ENCODE measurements around the gene RAB10.
"Not testable (repeated sequence)": the region's sequence is repeated elsewhere in the genome, so short reads cannot be mapped to it uniquely, and the experiment has no call there.

The RAB10 gene

DNA sequence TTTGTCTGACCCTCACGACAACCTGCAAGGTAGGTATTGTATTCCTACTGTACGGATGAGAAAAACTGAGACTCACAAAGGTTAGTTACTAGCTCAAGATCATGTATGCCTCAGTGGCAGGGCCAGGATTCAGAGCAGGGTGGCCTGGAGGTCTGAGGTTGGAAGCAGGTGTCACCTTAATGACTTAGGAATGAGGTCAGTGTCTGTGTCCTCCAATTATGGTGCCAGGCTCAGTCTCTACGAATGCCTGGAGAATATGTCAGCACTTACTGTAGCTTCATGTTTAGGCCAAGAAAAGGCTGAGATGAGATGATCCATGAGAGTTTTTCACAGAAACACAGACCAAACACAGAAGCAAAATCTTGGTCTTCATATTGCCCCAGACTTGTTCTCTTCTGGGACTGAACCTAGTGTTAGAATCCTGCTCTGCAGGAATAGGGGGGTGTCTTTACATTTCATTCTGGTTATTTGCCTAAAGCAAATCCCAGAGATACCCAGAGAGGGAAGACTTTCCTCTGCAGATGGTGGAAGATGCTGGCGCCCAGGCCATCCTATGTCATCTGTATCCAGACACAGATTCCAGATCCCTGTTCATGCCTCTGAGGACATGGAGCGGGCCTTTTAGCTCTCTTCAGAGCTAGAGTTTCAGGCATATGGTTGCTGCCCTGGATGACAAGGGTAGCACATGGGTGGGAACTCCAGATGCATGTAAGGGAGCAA lies 16.3 kb upstream of the RAB10 start:
- Histone ChIP-seq H3K36me3 (replicated peaks) (no peaks in the 10 kb centered on the region), H3K27me3 (replicated peaks) (no peaks in the 10 kb centered on the region), H3K27ac (peak overlapping the region; percentile 42), H3K4me3 (ENCODE audit: low read depth, low read length) (no peak overlapping the region)
- DNase-seq, result no peak
- in situ Hi-C loops (cut with HindIII; ENCODE audit: low pct_ligation_motif_present, low sequenced_read_pairs), result no loop called here
- TF ChIP-seq, protein P1, sequence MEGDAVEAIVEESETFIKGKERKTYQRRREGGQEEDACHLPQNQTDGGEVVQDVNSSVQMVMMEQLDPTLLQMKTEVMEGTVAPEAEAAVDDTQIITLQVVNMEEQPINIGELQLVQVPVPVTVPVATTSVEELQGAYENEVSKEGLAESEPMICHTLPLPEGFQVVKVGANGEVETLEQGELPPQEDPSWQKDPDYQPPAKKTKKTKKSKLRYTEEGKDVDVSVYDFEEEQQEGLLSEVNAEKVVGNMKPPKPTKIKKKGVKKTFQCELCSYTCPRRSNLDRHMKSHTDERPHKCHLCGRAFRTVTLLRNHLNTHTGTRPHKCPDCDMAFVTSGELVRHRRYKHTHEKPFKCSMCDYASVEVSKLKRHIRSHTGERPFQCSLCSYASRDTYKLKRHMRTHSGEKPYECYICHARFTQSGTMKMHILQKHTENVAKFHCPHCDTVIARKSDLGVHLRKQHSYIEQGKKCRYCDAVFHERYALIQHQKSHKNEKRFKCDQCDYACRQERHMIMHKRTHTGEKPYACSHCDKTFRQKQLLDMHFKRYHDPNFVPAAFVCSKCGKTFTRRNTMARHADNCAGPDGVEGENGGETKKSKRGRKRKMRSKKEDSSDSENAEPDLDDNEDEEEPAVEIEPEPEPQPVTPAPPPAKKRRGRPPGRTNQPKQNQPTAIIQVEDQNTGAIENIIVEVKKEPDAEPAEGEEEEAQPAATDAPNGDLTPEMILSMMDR (IDR thresholded peaks at IDR 0.05; ENCODE audit: low read depth, low read length, missing control alignments), result no peak

DNA sequence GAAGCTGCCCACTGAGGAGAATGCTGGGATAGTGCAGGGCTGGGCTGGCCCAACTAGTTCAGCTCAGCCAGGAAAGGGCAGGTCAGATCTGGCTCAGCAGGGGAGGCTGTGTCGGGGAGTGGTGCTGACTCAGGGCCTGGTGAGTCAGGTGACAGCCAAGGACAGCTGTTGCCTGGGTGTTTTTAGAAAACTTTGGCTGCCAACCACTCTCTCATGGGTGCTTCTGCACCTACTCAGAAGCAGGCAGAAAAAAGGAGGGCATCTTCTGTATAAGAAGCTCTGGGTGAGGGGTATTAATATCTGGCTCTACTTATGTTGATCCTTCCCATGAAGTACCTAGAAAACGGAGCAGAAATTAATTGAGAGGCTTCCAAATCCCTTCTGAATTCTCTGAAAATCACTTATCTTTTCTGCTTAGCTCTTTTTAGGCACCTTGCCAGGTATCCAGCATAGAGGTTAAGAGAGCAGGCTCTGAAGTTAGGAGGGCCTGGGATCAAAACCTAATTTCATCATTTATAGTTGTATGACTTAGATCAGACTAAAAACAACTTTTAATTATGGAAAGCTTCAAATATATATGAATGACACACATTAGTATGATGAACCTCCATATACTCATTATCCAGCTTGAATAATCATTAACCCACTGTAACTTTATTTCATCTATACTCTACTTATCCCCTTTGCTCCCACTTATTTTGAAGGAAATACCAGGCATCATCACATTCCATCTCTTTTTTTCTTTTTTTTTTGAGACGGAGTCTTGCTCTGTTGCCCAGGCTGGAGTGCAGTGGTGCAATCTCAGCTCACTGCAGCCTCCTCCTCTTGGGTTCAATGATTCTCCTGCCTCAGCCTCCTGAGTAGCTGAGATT lies 15.5 kb upstream of the RAB10 start:
- Histone ChIP-seq H3K27ac (peak overlapping the region; percentile 42), H3K36me3 (replicated peaks) (no peaks in the 10 kb centered on the region), H3K27me3 (replicated peaks) (no peaks in the 10 kb centered on the region), H3K4me3 (ENCODE audit: low read depth, low read length) (no peak overlapping the region)
- DNase-seq, result peak; percentile 91
- in situ Hi-C loops (cut with HindIII; ENCODE audit: low pct_ligation_motif_present, low sequenced_read_pairs), result no loop called here
- TF ChIP-seq, protein P1 (IDR thresholded peaks at IDR 0.05; ENCODE audit: low read depth, low read length, missing control alignments), result no peak

DNA sequence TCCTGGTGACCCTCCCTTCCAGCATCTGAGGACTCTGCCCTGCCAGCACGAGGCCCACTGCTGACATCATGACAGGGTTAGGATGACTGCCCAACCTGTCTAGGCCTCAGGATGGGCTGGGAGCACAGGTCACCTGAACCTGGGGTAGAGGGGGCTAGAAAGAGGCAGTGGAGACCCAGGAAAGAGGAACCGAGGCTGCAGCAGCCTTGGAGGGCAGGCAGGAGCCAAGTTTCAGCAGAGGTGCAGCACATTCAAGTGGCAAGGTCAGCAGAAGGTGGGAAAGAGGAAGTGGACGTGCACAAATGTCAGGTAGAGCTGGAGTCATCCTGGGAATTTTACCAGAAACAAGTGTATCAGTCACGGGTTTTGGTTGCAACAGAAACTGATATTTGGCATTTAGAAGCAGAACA lies 13.6 kb upstream of the RAB10 start:
- H3K4me3 ChIP-seq (ENCODE audit: low read depth, low read length), result no peak overlapping the region
- no peaks in the 10 kb centered on the region for H3K36me3 ChIP-seq (replicated peaks)
- H3K27ac ChIP-seq, result no peak overlapping the region
- no peak for DNase-seq
- TF ChIP-seq, protein P1 (IDR thresholded peaks at IDR 0.05; ENCODE audit: low read depth, low read length, missing control alignments), result no peak
- in situ Hi-C loops (cut with HindIII; ENCODE audit: low pct_ligation_motif_present, low sequenced_read_pairs), result no loop called here
- no peaks in the 10 kb centered on the region for H3K27me3 ChIP-seq (replicated peaks)

- Histone ChIP-seq H3K27ac (no peak overlapping the region), H3K4me3 (ENCODE audit: low read depth, low read length) (no peak overlapping the region), H3K36me3 (replicated peaks) (no peaks in the 10 kb centered on the region), H3K27me3 (replicated peaks) (no peaks in the 10 kb centered on the region)
- TF ChIP-seq, protein P1 (IDR thresholded peaks at IDR 0.05; ENCODE audit: low read depth, low read length, missing control alignments), result no peak
- DNase-seq, result no peak
- in situ Hi-C loops (cut with HindIII; ENCODE audit: low pct_ligation_motif_present, low sequenced_read_pairs), result no loop called here
Measured at GRCh38 chr2:26024260-26024659, 9.6 kb upstream of the RAB10 start.

DNA sequence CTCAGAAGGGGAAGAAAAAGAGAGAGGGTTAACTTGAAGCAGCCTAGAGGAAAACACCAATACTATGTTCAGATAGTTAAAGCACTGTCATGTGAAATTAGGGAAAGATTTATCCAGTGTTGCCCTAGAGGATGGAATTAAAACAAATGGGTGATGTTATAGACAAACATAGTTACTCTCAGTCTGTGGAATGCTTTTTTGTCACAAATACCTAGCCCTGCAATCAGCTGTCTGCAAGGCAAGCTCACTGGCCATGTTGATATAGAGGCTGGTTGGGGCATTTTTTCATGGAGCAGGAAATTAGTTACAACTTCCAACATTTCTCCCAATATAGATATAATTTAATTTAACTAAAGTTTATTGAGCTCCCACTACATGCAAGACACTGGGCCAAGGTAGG lies 8.4 kb upstream of the RAB10 start:
- TF ChIP-seq, protein P1 (IDR thresholded peaks at IDR 0.05; ENCODE audit: low read depth, low read length, missing control alignments), result no peak
- in situ Hi-C loops (cut with HindIII; ENCODE audit: low pct_ligation_motif_present, low sequenced_read_pairs), result no loop called here
- DNase-seq, result no peak

DNA sequence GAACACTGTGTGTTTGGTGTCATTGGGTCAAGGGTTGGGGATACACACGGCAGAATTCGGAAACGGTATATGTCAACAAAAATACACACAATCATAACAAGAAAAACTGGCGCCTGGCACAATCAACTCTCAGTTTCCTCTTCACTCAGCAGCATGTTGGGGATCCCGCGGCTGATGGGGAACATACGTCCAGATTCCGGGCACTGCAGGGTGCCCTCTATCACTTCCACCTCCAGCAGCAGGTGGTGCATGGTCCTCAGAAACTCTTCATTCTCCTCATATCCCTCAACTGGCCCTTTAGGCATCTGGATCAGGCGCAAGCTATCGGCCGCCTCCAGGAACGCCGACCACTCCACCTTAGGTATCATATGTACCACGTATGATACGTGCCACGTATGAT lies 5.8 kb upstream of the RAB10 start:
- H3K27me3 ChIP-seq (replicated peaks); in situ Hi-C loops (cut with HindIII; ENCODE audit: low pct_ligation_motif_present, low sequenced_read_pairs); DNase-seq; H3K4me3 ChIP-seq (ENCODE audit: low read depth, low read length); H3K36me3 ChIP-seq (replicated peaks); H3K27ac ChIP-seq: not testable (repeated sequence)

More for the DNA sequence above, 8.4 kb upstream of the RAB10 start:
- H3K4me3 ChIP-seq (ENCODE audit: low read depth, low read length), result no peak overlapping the region
- no peaks in the 10 kb centered on the region for H3K27me3 ChIP-seq (replicated peaks)
- H3K27ac ChIP-seq, result no peak overlapping the region
- no peaks in the 10 kb centered on the region for H3K36me3 ChIP-seq (replicated peaks)

DNA sequence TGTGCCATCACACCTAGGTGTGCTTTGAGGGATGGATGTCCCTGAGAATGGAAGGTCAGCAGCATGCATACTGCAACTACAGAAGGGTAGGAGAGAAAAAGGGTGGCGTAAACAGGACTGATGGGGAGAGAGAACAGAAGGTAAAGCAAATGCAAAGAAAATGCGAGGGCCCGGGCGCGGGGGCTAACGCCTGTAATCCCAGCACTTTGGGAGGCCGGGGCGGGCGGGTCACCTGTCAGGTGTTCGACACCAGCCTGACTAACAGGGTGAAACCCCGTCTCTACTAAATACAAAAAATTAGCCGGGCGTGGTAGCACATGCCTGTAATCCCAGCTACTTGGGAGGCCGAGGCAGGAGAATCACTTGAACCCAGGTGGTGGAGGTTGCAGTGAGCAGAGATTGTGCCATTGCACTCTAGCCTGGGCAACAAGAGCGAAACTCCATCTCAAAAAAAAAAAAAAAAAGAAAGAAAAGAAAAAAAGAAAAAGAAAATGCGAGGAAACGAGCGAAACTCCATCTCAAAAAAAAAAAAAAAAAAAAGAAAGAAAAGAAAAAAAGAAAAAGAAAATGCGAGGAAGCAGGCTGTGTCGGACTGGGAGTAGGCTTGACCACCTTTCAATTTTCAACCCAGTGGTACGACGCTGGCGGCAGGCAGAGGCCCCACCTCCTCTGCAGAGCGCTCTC lies 1.2 kb upstream of the RAB10 start:
- in situ Hi-C loops (cut with HindIII; ENCODE audit: low pct_ligation_motif_present, low sequenced_read_pairs); H3K27me3 ChIP-seq (replicated peaks); H3K36me3 ChIP-seq (replicated peaks); DNase-seq: not testable (repeated sequence)
- Histone ChIP-seq H3K4me3 (ENCODE audit: low read depth, low read length) (peak overlapping the region; percentile 99), H3K27ac (peak overlapping the region; percentile 76)
